ENCODE results near the gene ACY1.

Gene ACY1

GRCh38 chr3:52018319-52019000, 35.1 kb downstream of the ACY1 start:
- in situ Hi-C loops (cut with MboI; ENCODE audit: low pct_unique_long_range_greater_than_20kb, low sequenced_read_pairs) = no loop called here
- DNase-seq = no peak

GRCh38 chr3:52019352-52020080, 36.2 kb downstream of the ACY1 start:
- in situ Hi-C loops (cut with MboI; ENCODE audit: low pct_unique_long_range_greater_than_20kb, low sequenced_read_pairs) = no loop called here

GRCh38 chr3:52020796-52021195, 37.5 kb downstream of the ACY1 start:
- no peak for DNase-seq
- in situ Hi-C loops (cut with MboI; ENCODE audit: low pct_unique_long_range_greater_than_20kb, low sequenced_read_pairs) = no loop called here

More at GRCh38 chr3:52019352-52020080, 36.2 kb downstream of the ACY1 start:
- no peak for DNase-seq

GRCh38 chr3:52021489-52022268, 38.3 kb downstream of the ACY1 start:
- in situ Hi-C loops (cut with MboI; ENCODE audit: low pct_unique_long_range_greater_than_20kb, low sequenced_read_pairs) = no loop called here
- no peak for DNase-seq

- no peak for DNase-seq
- in situ Hi-C loops (cut with MboI; ENCODE audit: low pct_unique_long_range_greater_than_20kb, low sequenced_read_pairs) = no loop called here
These were observed 39.2 kb downstream of the ACY1 start for GRCh38 chr3:52022323-52023100.

GRCh38 chr3:52023101-52023770, 39.9 kb downstream of the ACY1 start:
- DNase-seq = no peak
- in situ Hi-C loops (cut with MboI; ENCODE audit: low pct_unique_long_range_greater_than_20kb, low sequenced_read_pairs) = no loop called here

- in situ Hi-C loops (cut with MboI; ENCODE audit: low pct_unique_long_range_greater_than_20kb, low sequenced_read_pairs) = no loop called here
- DNase-seq = no peak
These were observed 40.8 kb downstream of the ACY1 start for GRCh38 chr3:52023860-52024764.

- DNase-seq = no peak
- in situ Hi-C loops (cut with MboI; ENCODE audit: low pct_unique_long_range_greater_than_20kb, low sequenced_read_pairs) = no loop called here
These were observed 41.6 kb downstream of the ACY1 start for GRCh38 chr3:52024765-52025452.

GRCh38 chr3:52025453-52025852, 42.1 kb downstream of the ACY1 start:
- in situ Hi-C loops (cut with MboI; ENCODE audit: low pct_unique_long_range_greater_than_20kb, low sequenced_read_pairs) = no loop called here
- DNase-seq = no peak

- in situ Hi-C loops (cut with MboI; ENCODE audit: low pct_unique_long_range_greater_than_20kb, low sequenced_read_pairs) = no loop called here
- DNase-seq = no peak
These were observed 42.7 kb downstream of the ACY1 start for GRCh38 chr3:52026041-52026440.

GRCh38 chr3:52028572-52028971, 45.2 kb downstream of the ACY1 start:
- no peak for DNase-seq
- in situ Hi-C loops (cut with MboI; ENCODE audit: low pct_unique_long_range_greater_than_20kb, low sequenced_read_pairs) = no loop called here

GRCh38 chr3:52029053-52029452, 45.7 kb downstream of the ACY1 start:
- no peak for DNase-seq
- in situ Hi-C loops (cut with MboI; ENCODE audit: low pct_unique_long_range_greater_than_20kb, low sequenced_read_pairs) = no loop called here

- no peak for DNase-seq
- in situ Hi-C loops (cut with MboI; ENCODE audit: low pct_unique_long_range_greater_than_20kb, low sequenced_read_pairs) = no loop called here
These were observed 46.2 kb downstream of the ACY1 start for GRCh38 chr3:52029535-52029934.

GRCh38 chr3:52030714-52031310, 47.5 kb downstream of the ACY1 start:
- in situ Hi-C loops (cut with MboI; ENCODE audit: low pct_unique_long_range_greater_than_20kb, low sequenced_read_pairs) = no loop called here
- no peak for DNase-seq

GRCh38 chr3:52031896-52032295, 48.6 kb downstream of the ACY1 start:
- in situ Hi-C loops (cut with MboI; ENCODE audit: low pct_unique_long_range_greater_than_20kb, low sequenced_read_pairs) = no loop called here
- DNase-seq = no peak

- in situ Hi-C loops (cut with MboI; ENCODE audit: low pct_unique_long_range_greater_than_20kb, low sequenced_read_pairs) = no loop called here
- no peak for DNase-seq
These were observed 49.5 kb downstream of the ACY1 start for GRCh38 chr3:52032702-52033408.

All from KBM-7 (cell line).